Lower leg skin (tissue), 4 donors: Measurements from ENCODE around the gene WDR70. TPM values are rescaled to one million over a fixed set of nuclear protein-coding genes. Genes with fewer than 3 reads are reported as not detected.

Source experiments
- DNase-seq, 2 donors: peaks; one replicate each; pipeline ENCODE4 v3.0.0-alpha.2; 2019; ENCODE audit warnings: low spot score in 2 of 2
- H3K4me3 ChIP-seq: fragments of 200-600 bp; sonication (generic); 2 replicates; pipeline ENCODE4 v1.5.1; 2017; ENCODE audit warnings: mild to moderate bottlenecking, low read depth; ENCODE audit not compliant: poor library complexity, severe bottlenecking
- POLR2A ChIP-seq, 2 donors: fragments of 450-650 bp; IDR thresholded peaks; one replicate each; pipeline ENCODE4 v1.6.1; 2016 to 2017; ENCODE audit warnings: antibody characterized with exemption in 2 of 2, mild to moderate bottlenecking in 1 of 2, moderate library complexity in 1 of 2
- WGBS, 2 donors: methylation state at CpG; one replicate each; pipeline ENCODE4 v1.1.5; 2018; 5-methylcytosine and 5-hydroxymethylcytosine counted together
- intact Hi-C: fragments of 100-400 bp; cut with DNase I; formaldehyde crosslinking; loops from one replicate; pipeline ENCODE4 v1.15.0; 2023; ENCODE audit warnings: low total_unique reads
- total RNA-seq, 4 donors: library from RNA; depleted of rRNA; stranded (reverse); fragments of >200 nt; gene quantifications; one replicate each; pipeline ENCODE4 v1.1.0, GENCODE V29; 2016
- TF ChIP-seq, protein P1 (sequence below), 3 donors: fragments of 450-650 bp; IDR thresholded peaks; one replicate each; pipeline ENCODE4 v1.5.1; 2016; ENCODE audit warnings: antibody characterized with exemption in 3 of 3, mild to moderate bottlenecking in 3 of 3, moderate library complexity in 2 of 3

WDR70 gene
- total RNA-seq, 4 donors from 2014 or later: 19.1 to 25.5 (median 23.7) TPM

DNA sequence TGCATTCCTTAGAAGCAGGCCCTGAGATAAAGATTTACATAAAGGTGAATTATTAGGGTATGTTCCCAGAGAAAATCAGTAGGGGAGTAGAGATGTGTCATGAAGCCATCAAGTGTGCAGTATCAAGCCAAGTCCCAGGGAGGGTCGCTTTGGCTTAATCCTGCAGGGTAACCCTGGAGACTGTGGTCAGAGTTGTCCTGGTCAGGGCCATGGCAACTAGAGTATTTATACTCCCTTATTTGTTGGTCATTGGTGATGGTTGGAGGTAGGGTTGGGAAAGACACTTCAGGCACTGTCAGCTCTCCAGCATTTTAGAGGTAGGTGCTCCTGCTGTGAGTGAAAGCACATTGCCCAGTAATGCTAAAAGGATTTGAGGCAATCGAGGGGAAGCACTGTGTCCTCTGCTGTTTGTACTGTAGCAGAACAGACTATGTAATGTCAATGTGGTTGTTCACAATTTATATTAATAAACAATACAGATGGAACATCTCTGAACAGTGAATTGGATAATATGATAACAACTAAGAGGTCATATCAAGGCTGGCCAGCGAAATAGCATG, 351.9 kb downstream of the WDR70 start:
- no peak for DNase-seq
- no peak overlapping the region for H3K4me3 ChIP-seq
- intact Hi-C loops: no loop called here
- TF ChIP-seq POLR2A (IDR thresholded peaks at IDR 0.05): no peak
- TF ChIP-seq, protein P1, sequence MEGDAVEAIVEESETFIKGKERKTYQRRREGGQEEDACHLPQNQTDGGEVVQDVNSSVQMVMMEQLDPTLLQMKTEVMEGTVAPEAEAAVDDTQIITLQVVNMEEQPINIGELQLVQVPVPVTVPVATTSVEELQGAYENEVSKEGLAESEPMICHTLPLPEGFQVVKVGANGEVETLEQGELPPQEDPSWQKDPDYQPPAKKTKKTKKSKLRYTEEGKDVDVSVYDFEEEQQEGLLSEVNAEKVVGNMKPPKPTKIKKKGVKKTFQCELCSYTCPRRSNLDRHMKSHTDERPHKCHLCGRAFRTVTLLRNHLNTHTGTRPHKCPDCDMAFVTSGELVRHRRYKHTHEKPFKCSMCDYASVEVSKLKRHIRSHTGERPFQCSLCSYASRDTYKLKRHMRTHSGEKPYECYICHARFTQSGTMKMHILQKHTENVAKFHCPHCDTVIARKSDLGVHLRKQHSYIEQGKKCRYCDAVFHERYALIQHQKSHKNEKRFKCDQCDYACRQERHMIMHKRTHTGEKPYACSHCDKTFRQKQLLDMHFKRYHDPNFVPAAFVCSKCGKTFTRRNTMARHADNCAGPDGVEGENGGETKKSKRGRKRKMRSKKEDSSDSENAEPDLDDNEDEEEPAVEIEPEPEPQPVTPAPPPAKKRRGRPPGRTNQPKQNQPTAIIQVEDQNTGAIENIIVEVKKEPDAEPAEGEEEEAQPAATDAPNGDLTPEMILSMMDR (IDR thresholded peaks at IDR 0.05): no peak
- WGBS, 2 donors: 94% methylated on average over 3 of the region's 3 CpGs

DNA sequence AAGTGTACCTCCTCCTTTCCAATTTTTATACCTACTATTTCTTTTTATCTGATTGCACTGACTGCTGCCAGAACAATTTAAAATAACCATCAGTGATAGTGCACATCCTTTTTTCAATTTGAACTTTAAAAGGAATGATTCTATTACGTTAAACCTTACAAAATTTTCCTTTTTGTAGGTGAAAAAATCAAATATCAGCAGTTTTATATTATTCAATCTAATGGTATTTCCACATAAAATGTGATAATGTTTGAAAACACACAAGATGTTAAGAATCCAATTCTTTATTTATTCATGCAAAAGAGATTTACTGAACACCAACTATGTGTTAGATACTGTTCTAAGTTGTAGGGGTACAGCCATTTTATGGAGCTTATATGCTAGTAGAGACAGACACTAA, 355.0 kb downstream of the WDR70 start:
- 0 to 2% methylated on average over 1 of the region's 1 CpG for WGBS, 2 donors
- intact Hi-C loops: no loop called here
- DNase-seq: no peak
- H3K4me3 ChIP-seq: no peak overlapping the region
- no peak for TF ChIP-seq POLR2A (IDR thresholded peaks at IDR 0.05)
- TF ChIP-seq, protein P1 (IDR thresholded peaks at IDR 0.05): no peak

DNA sequence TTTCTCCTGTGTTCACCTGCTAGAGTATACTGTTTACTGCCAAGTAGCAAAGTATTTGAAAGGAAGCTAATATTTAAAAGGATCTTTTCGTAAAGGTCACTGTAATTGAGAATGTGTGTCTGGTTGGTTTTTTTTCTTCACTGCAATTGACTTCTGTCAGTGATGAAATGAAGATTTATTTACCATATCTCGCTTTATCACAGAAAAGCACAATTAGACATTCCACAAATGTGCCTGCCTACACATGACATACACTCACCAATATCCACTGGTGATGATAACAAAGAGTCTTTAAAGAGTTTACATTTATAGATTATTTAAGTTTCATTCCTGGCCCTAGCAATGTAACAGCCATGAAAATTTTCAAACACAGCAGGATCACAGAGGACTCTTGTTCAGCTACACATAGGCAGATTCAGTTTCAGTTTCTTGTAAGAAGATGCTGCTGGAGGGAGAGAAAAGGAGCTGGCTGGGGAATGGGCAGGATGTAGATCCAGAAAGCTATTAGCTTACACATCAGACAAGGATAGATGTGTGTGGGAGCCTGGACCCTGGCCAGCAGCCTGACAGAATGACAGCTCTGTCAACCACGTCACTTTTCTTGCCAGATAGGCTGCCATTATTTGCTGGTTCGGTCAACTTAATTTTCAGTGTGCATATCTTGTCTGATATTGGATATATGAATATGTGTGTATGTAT, 356.7 kb downstream of the WDR70 start:
- TF ChIP-seq, protein P1 (IDR thresholded peaks at IDR 0.05): no peak
- no peak for TF ChIP-seq POLR2A (IDR thresholded peaks at IDR 0.05)
- WGBS, 2 donors: 62 to 66% methylated on average over 4 of the region's 4 CpGs
- intact Hi-C loops: no loop called here
- H3K4me3 ChIP-seq: no peak overlapping the region
- no peak for DNase-seq

DNA sequence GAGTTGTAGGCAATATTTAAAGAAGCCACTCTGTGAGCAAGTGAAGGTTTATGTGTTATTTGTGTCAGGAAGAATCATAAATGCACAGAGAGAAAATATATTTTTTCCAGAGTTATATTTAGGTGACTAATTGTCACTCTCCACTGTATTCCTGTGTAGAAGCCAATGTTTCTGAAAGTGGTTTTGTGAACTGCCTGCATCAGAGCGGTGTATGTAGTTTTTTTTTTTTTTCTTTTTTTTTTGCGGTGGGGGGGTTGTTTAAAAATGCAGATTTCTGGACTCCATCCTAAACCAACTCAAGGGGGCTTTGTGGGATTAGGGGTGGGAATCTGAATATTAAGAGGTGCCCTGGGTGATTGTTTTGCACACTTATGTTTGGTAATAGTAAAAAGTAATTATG, 357.3 kb downstream of the WDR70 start:
- TF ChIP-seq, protein P1 (IDR thresholded peaks at IDR 0.05): no peak
- TF ChIP-seq POLR2A (IDR thresholded peaks at IDR 0.05): no peak
- intact Hi-C loops: no loop called here
- WGBS, 2 donors: 86 to 92% methylated on average over 2 of the region's 2 CpGs
- DNase-seq: no peak
- H3K4me3 ChIP-seq: no peak overlapping the region

DNA sequence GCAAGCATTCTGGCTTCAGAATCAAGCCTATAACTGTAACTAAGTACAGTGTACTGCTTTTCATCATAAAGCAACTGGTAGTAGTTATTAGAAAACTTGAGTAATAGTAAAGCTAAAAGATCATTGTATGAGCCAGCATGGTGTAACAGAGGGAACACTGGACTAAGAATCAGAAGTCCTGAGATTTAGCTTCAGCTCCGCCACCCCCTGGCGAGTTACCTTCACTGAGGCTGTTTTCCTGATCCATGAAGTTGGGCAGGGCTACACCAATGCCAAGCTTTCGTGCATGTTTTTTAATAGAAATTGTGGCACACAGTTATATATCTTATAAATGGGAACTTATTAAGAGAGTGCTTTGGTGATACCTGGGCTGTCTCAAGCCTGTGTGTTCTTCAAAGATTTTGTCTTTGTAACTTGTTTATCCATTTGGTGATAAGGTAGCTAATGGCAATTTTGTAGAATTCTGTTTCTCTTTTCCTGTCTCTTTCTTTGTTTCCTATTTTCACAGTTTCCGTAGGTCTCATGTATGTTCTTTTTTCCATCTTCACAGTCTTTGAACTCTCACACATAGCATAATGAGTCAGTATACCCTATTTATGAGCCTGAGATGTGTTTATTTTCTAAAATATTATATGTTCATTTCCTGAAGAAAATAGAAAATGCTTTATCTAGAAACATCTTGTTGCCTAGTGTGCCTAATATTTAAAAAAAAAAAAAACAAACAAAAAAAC, 358.4 kb downstream of the WDR70 start:
- intact Hi-C loops: no loop called here
- 92 to 94% methylated on average over 4 of the region's 4 CpGs for WGBS, 2 donors
- TF ChIP-seq, protein P1 (IDR thresholded peaks at IDR 0.05): no peak
- no peak for TF ChIP-seq POLR2A (IDR thresholded peaks at IDR 0.05)
- DNase-seq: no peak
- H3K4me3 ChIP-seq: no peak overlapping the region
